Measurements from ENCODE around the gene CKAP5. TPM values are rescaled to one million over a fixed set of nuclear protein-coding genes. Genes with fewer than 3 reads are reported as not detected.

The CKAP5 gene
- total and polyA plus RNA-seq, 8 donors, result 4.0 to 36.3 (median 16.7) TPM

DNA sequence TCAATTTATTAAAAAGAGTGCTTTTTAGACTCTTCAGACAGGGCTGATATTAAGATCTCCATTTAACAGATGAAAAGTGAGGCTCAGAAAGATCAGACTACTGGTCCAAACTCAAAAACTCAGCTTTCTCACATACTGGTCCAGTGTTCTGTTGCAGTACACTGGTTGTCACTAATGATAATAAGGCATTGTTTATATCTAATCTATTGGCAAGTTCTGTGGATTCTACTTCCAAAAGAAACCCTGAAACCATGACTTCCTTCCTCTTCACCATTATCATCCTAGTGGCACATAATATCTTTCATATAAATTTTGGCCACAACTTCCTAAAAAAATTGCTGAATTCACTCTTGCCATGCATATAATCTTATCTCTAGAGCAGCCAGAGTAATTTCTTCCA, 90.1 kb downstream of the CKAP5 start:
- Histone ChIP-seq H3K4me1 (no peaks in the 10 kb centered on the region), H3K27ac (no peak overlapping the region), H3K9me3 (no peaks in the 10 kb centered on the region), H3K4me3 (no peak overlapping the region), H3K36me3 (peaks cover 9 to 54% (median 17%) of the 10 kb centered on the region in 3 donors), H3K27me3 (no peaks in the 10 kb centered on the region)
- intact Hi-C loops (cut with DNase I), result no loop called here
- TF ChIP-seq, protein P1, sequence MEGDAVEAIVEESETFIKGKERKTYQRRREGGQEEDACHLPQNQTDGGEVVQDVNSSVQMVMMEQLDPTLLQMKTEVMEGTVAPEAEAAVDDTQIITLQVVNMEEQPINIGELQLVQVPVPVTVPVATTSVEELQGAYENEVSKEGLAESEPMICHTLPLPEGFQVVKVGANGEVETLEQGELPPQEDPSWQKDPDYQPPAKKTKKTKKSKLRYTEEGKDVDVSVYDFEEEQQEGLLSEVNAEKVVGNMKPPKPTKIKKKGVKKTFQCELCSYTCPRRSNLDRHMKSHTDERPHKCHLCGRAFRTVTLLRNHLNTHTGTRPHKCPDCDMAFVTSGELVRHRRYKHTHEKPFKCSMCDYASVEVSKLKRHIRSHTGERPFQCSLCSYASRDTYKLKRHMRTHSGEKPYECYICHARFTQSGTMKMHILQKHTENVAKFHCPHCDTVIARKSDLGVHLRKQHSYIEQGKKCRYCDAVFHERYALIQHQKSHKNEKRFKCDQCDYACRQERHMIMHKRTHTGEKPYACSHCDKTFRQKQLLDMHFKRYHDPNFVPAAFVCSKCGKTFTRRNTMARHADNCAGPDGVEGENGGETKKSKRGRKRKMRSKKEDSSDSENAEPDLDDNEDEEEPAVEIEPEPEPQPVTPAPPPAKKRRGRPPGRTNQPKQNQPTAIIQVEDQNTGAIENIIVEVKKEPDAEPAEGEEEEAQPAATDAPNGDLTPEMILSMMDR (IDR thresholded peaks at IDR 0.05), result no peak
- FAIRE-seq, result no peak
- ATAC-seq, result no peak
- no peak for DNase-seq

DNA sequence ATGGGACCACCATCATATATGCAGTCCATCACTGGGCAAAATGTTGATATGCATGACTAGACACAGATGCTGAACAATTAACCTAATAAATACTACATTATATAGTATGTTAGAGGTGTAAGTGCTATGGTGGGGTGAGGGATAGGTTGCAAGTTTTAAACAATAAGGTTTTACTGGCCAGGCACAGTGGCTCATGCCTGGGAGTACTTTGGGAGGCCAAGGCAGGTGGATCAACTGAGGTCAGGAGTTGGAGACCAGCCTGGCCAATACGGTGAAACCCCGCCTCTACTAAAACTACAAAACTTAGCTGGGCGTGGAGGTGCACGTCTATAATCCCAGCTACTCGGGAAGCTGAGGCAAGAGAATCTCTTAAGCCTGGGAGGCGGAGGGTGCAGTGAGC, 98.9 kb downstream of the CKAP5 start:
- Histone ChIP-seq H3K27me3 (no peaks in the 10 kb centered on the region), H3K9me3 (no peaks in the 10 kb centered on the region), H3K36me3 (peaks cover 0 to 70% (median 0%) of the 10 kb centered on the region in 3 donors), H3K27ac (no peak overlapping the region), H3K4me3 (no peak overlapping the region), H3K4me1 (no peaks in the 10 kb centered on the region)
- no peak for DNase-seq
- TF ChIP-seq, protein P1 (IDR thresholded peaks at IDR 0.05), result no peak
- 92 to 97% methylated on average over 6 of the region's 6 CpGs for whole genome bisulfite sequencing, 2 donors
- intact Hi-C loops (cut with DNase I), result no loop called here
- FAIRE-seq, result no peak
- no peak for ATAC-seq

DNA sequence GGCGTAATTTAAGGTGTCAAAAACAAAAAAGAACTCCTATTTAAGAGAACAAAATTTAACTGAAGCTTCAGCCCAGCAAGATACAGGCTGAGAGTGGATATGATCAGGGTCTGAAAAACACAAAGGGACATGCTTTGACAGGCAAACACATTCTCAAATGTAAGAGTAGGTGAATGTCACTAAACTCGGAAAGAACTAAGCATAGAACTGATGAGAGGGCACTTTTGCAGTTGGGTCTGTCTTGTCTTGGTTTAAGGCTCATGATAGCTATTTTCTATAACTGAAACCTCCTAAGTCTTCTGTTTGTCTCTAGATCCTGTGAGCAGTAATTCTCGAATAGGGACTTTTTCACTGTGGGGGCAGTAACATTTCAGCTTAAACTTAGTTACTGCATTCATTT, 100.1 kb downstream of the CKAP5 start:
- H3K9me3 ChIP-seq, result no peaks in the 10 kb centered on the region
- TF ChIP-seq, protein P1 (IDR thresholded peaks at IDR 0.05), result no peak
- FAIRE-seq, result no peak
- DNase-seq, result no peak
- no peak for ATAC-seq
- H3K4me3 ChIP-seq, result no peak overlapping the region
- H3K27ac ChIP-seq, result no peak overlapping the region
- no peaks in the 10 kb centered on the region for H3K27me3 ChIP-seq
- WGBS, 2 donors, result 89 to 90% methylated on average over 3 of the region's 3 CpGs
- no peaks in the 10 kb centered on the region for H3K4me1 ChIP-seq
- intact Hi-C loops (cut with DNase I), result no loop called here
- peaks cover 0 to 63% (median 0%) of the 10 kb centered on the region in 3 donors for H3K36me3 ChIP-seq

DNA sequence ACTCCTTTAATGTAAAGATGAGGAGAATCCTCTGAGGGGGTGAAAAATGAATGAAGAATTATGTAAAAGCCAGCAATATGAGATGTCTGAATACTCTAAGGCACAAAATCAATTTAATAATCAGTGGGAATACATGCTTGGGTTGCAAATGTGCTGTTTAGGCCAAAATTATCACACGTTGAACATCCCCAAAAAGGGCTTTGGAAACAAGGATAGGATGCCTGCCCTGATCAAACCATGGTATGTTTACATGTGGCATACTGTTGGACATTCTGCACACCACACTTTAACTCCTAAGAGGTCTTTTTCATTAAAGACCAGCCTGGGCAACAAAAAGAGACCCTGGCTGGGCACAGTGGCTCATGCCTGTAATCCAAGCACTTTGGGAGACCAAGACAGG, 100.8 kb downstream of the CKAP5 start:
- WGBS, 2 donors, result 71 to 83% methylated on average over 1 of the region's 1 CpG
- no peaks in the 10 kb centered on the region for H3K9me3 ChIP-seq
- ATAC-seq, result no peak

DNA sequence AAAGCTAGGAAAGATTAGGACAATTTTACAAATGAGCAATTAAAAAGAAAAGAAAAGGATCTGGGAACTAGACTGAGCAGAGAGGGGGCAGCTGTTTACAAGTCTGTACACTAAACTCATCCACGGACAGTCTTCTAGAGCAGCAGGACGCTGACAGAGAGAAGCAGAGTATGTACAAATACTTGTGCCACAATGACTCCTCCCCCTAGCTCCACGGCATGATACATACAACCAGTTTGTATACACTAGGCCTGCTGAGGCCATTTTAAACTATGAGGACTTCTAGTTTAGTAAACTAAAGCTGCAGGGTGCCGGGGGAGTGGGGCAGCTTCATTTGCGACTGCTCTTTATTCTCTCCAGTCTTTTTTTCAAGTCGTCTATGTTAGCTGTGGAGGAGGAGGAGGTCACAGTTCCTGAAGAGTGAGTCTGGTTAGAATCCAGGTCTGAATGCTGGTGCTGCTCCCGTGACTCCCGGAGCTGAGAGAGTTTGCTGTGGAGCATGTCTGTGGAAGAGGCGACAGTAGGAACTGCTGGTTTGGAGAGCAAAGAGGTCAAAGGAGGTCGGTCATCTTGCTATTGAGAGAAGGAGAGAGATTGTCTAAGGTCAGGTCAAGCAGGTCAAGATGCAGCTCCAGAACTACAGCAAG, 102.3 kb downstream of the CKAP5 start:
- no peak for ATAC-seq
- intact Hi-C loops (cut with DNase I), result no loop called here

More for the DNA sequence above, 100.8 kb downstream of the CKAP5 start:
- Histone ChIP-seq H3K36me3 (peaks cover 0 to 56% (median 0%) of the 10 kb centered on the region in 3 donors), H3K27me3 (no peaks in the 10 kb centered on the region), H3K4me1 (no peaks in the 10 kb centered on the region), H3K27ac (no peak overlapping the region), H3K4me3 (no peak overlapping the region)
- DNase-seq, result no peak
- TF ChIP-seq, protein P1 (IDR thresholded peaks at IDR 0.05), result no peak
- no peak for FAIRE-seq
- intact Hi-C loops (cut with DNase I), result no loop called here

More for the DNA sequence above, 102.3 kb downstream of the CKAP5 start:
- TF ChIP-seq, protein P1 (IDR thresholded peaks at IDR 0.05), result no peak
- no peaks in the 10 kb centered on the region for H3K4me1 ChIP-seq
- no peak overlapping the region for H3K27ac ChIP-seq
- whole genome bisulfite sequencing, 2 donors, result 82 to 84% methylated on average over 10 of the region's 10 CpGs
- H3K27me3 ChIP-seq, result no peaks in the 10 kb centered on the region
- H3K36me3 ChIP-seq, result peaks cover 0 to 46% (median 0%) of the 10 kb centered on the region in 3 donors
- H3K4me3 ChIP-seq, result no peak overlapping the region
- FAIRE-seq (no peak), DNase-seq (no peak)
- H3K9me3 ChIP-seq, result no peaks in the 10 kb centered on the region

All from pancreas (tissue), 10 donors.